Endothelial cell of umbilical vein (primary cell): ENCODE results near the gene GTSE1. TPM values are rescaled to one million over a fixed set of nuclear protein-coding genes. Genes with fewer than 3 reads are reported as not detected.

Source experiments
- BruUV-seq: library from RNA; stranded (reverse); fragments of 400-500 nt; replicated peaks from 2 replicates; lab custom pipeline; 2021; lab: Mats Ljungman, UMichigan
- CTCF ChIA-PET: fragments of 300-600, 350-600 bp; sonication (Branson Sonifier 250); formaldehyde crosslinking; loops from one replicate; lab custom pipeline; 2021; ENCODE audit warnings: antibody characterized with exemption, inconsistent platforms; lab: Charles Lee
- POLR2A ChIA-PET: fragments of 300-600, 350-600 bp; sonication (Branson Sonifier 250); formaldehyde crosslinking; loops from one replicate; lab custom pipeline; 2021; ENCODE audit warnings: antibody characterized with exemption, inconsistent platforms; lab: Charles Lee
- DNase-seq: peaks from one replicate; pipeline ENCODE4 v3.0.0-alpha.2; 2011; ENCODE audit warnings: low read depth, low spot score
- FAIRE-seq: peaks from 2 replicates; lab custom pipeline; 2011; peaks lifted over from hg19 to GRCh38; lab: Jason Lieb, UNC
- H2AFZ ChIP-seq: 2 replicates; pipeline ENCODE4 v1.6.0; 2012; ENCODE audit warnings: low read depth, low read length, control low read depth, inconsistent platforms
- H3K27ac ChIP-seq: 2 replicates; pipeline ENCODE4 v1.5.1; 2011; ENCODE audit warnings: low read depth, mild to moderate bottlenecking, control low read depth, low read length, moderate library complexity; ENCODE audit not compliant: insufficient read depth
- H3K27me3 ChIP-seq, 2 experiments: 2 replicates each; pipeline versions ENCODE4 v1.6.0 to v1.6.1; 2011; ENCODE audit warnings: low read length in 2 of 2, mixed read lengths in 1 of 2; ENCODE audit not compliant: control insufficient read depth in 2 of 2, insufficient read depth in 2 of 2
- H3K36me3 ChIP-seq, 2 experiments: 2 replicates in 1 of 2; 3 replicates in 1 of 2; pipeline ENCODE4 v1.5.1; 2011; ENCODE audit warnings: low read length in 2 of 2, mild to moderate bottlenecking in 1 of 2, moderate library complexity in 1 of 2; ENCODE audit not compliant: control insufficient read depth in 2 of 2, insufficient read depth in 2 of 2; ENCODE audit errors: extremely low read depth in 1 of 2
- H3K4me1 ChIP-seq: 3 replicates; pipeline ENCODE4 v1.5.1; 2011; ENCODE audit warnings: mild to moderate bottlenecking, low read length; ENCODE audit not compliant: control insufficient read depth, insufficient read depth; ENCODE audit errors: extremely low read depth
- H3K4me2 ChIP-seq: 2 replicates; pipeline ENCODE4 v1.6.1; 2011; ENCODE audit warnings: low read length, control low read depth, mixed read lengths; ENCODE audit not compliant: insufficient read depth
- H3K4me3 ChIP-seq, 3 experiments: fragments of 200-600 bp in 1 of 3; sonication (generic), shearing (Covaris generic) in 1 of 3; replicated peaks in 1 of 3; 2 replicates each; pipeline ENCODE4 v1.5.1; 2011 to 2016; ENCODE audit warnings: control low read depth in 3 of 3, low read length in 3 of 3, mild to moderate bottlenecking in 2 of 3, inconsistent platforms in 1 of 3, low read depth in 1 of 3, moderate library complexity in 1 of 3; ENCODE audit not compliant: insufficient read depth in 1 of 3
- H3K79me2 ChIP-seq: 2 replicates; pipeline ENCODE4 v1.6.0; 2012; ENCODE audit warnings: low read length, inconsistent platforms; ENCODE audit not compliant: control insufficient read depth, insufficient read depth
- H3K9ac ChIP-seq: replicated peaks from 2 replicates; pipeline ENCODE3; 2011; ENCODE audit warnings: low read length, control low read depth; ENCODE audit not compliant: insufficient read depth; ENCODE audit errors: extremely low read depth
- H3K9me1 ChIP-seq: replicated peaks from 3 replicates; pipeline ENCODE4 v1.6.0; 2011; ENCODE audit warnings: mild to moderate bottlenecking, low read length; ENCODE audit not compliant: control insufficient read depth, insufficient read depth; ENCODE audit errors: extremely low read depth
- H3K9me3 ChIP-seq: replicated peaks from 2 replicates; pipeline ENCODE4 v1.5.1; 2012; ENCODE audit warnings: low read length, inconsistent platforms; ENCODE audit not compliant: control insufficient read depth, insufficient read depth
- H4K20me1 ChIP-seq: replicated peaks from 2 replicates; pipeline ENCODE3; 2011; ENCODE audit warnings: mild to moderate bottlenecking, low read length; ENCODE audit not compliant: control insufficient read depth, insufficient read depth; ENCODE audit errors: extremely low read depth
- CTCF ChIP-seq, 2 donors: IDR thresholded peaks; 1 replicate in 1 of 2; 2 replicates in 1 of 2; pipeline ENCODE4 v1.5.1; 2011; ENCODE audit warnings: low read length in 2 of 2, mild to moderate bottlenecking in 2 of 2, moderate library complexity in 2 of 2, control low read depth in 1 of 2, inconsistent platforms in 1 of 2, low read depth in 1 of 2; ENCODE audit not compliant: insufficient read depth in 1 of 2; ENCODE audit errors: extremely low read depth in 1 of 2
- EZH2 ChIP-seq: IDR thresholded peaks from 2 replicates; pipeline ENCODE4 v1.6.1; 2012; ENCODE audit warnings: borderline replicate concordance, low read depth, mild to moderate bottlenecking, moderate library complexity, low read length, inconsistent platforms; ENCODE audit not compliant: severe bottlenecking
- FOS ChIP-seq: IDR thresholded peaks from 2 replicates; pipeline ENCODE4 v1.6.1; 2011; ENCODE audit warnings: mild to moderate bottlenecking, low read length, moderate library complexity, borderline replicate concordance; ENCODE audit not compliant: insufficient read depth
- GATA2 ChIP-seq: IDR thresholded peaks from 2 replicates; pipeline ENCODE4 v1.7.0; 2011; ENCODE audit warnings: low read depth, mild to moderate bottlenecking, moderate library complexity, mixed read lengths, low read length; ENCODE audit not compliant: insufficient read length, insufficient read depth
- JUN ChIP-seq: IDR thresholded peaks from 2 replicates; pipeline ENCODE4 v1.6.1; 2011; ENCODE audit warnings: borderline replicate concordance, low read depth; ENCODE audit not compliant: insufficient read length, insufficient read depth
- MAX ChIP-seq: IDR thresholded peaks from 2 replicates; pipeline ENCODE4 v1.6.1; 2011; ENCODE audit not compliant: insufficient read depth, insufficient read length
- MYC ChIP-seq: IDR thresholded peaks from one replicate; pipeline ENCODE4 v1.6.1; 2011; ENCODE audit warnings: mild to moderate bottlenecking, low read depth, low read length
- POLR2A ChIP-seq: IDR thresholded peaks from 2 replicates; pipeline ENCODE4 v1.6.1; 2012; ENCODE audit warnings: low read depth, mild to moderate bottlenecking, control low read depth, low read length
- POLR2AphosphoS5 ChIP-seq: IDR thresholded peaks from 2 replicates; pipeline ENCODE4 v1.6.1; 2012; ENCODE audit warnings: low read depth, mild to moderate bottlenecking, control low read depth, low read length, moderate library complexity; ENCODE audit not compliant: insufficient read depth
- dilution Hi-C: fragments of 300-500 bp; cut with MboI; formaldehyde crosslinking; loops from one replicate; pipeline ENCODE4 v1.15.0; 2019; ENCODE audit warnings: low sequenced_read_pairs; ENCODE audit not compliant: extremely low pct_ligation_motif_present
- intact Hi-C: fragments of 100-400 bp; cut with micrococcal nuclease; formaldehyde crosslinking; loops from one replicate; pipeline ENCODE4 v1.10.0; 2022
- polyA plus RNA-seq, 4 experiments: library from polyadenylated mRNA; depleted of rRNA in 3 of 4; stranded (reverse) in 3 of 4; unstranded in 1 of 4; fragments of >200 nt; gene quantifications; 2 replicates each; pipeline versions ENCODE4 v1.2.1 to v1.2.3, GENCODE V29; 2011 to 2012; ENCODE audit warnings: missing spikeins in 1 of 4
- total RNA-seq: library from RNA; stranded (reverse); gene quantifications from 2 replicates; pipeline ENCODE4 v1.2.3, GENCODE V29; 2021

Gene GTSE1
- total and polyA plus RNA-seq, 2 donors (not counting 3 experiments of a cell fraction or from before 2014, with no cell fraction given) = 25.9 to 57.2 TPM

- H3K4me2 ChIP-seq = no peak overlapping the region
- no peak overlapping the region for H3K4me3 ChIP-seq
- H3K9me1 ChIP-seq = no peaks in the 10 kb centered on the region
- no peaks in the 10 kb centered on the region for H4K20me1 ChIP-seq
- intact Hi-C loops = no loop called here
- no peak overlapping the region for H3K27ac ChIP-seq
- H3K9ac ChIP-seq = no peak overlapping the region
- ChIA-PET POLR2A (no interaction called here), CTCF (interaction anchor here (0.9 kb wide), 1 partner anchor 29 kb away, joined by 3 read pairs; no protein-coding TSS in a partner anchor)
- no peak for FAIRE-seq
- no peak for TF ChIP-seq FOS
- TF ChIP-seq CTCF (IDR thresholded peaks at IDR 0.05; ENCODE audit: extremely low read depth in 1 of 2, insufficient read depth in 1 of 2, low read depth in 1 of 2, low read length in 2 of 2) = no peak
- H2AFZ ChIP-seq = no peak overlapping the region
- H3K79me2 ChIP-seq = peaks cover 32% of the 10 kb centered on the region
- peaks cover 11 to 26% of the 10 kb centered on the region in 2 experiments for H3K36me3 ChIP-seq
- dilution Hi-C loops = no loop called here
- DNase-seq = no peak
- no peaks in the 10 kb centered on the region for H3K27me3 ChIP-seq
- BruUV-seq = no TSS peak
- peaks cover 7% of the 10 kb centered on the region for H3K4me1 ChIP-seq
- no peaks in the 10 kb centered on the region for H3K9me3 ChIP-seq
Observed at GRCh38 chr22:46338636-46339035, 42.0 kb downstream of the GTSE1 start.

- peaks cover 32% of the 10 kb centered on the region for H3K79me2 ChIP-seq
- no TSS peak for BruUV-seq
- peaks cover 12 to 33% of the 10 kb centered on the region in 2 experiments for H3K36me3 ChIP-seq
Observed at GRCh38 chr22:46339956-46340355, 43.3 kb downstream of the GTSE1 start.

More at GRCh38 chr22:46339956-46340355, 43.3 kb downstream of the GTSE1 start:
- no peak overlapping the region for H2AFZ ChIP-seq
- no peak overlapping the region for H3K9ac ChIP-seq
- no peak for FAIRE-seq
- H3K4me1 ChIP-seq = peaks cover 7% of the 10 kb centered on the region
- CTCF ChIA-PET = interaction anchor here (0.8 to 1.5 kb wide), 3 partner anchors 10 to 218 kb away, joined by 3 to 7 read pairs (median 4); no protein-coding TSS in a partner anchor
- intact Hi-C loops (no loop called here), dilution Hi-C loops (no loop called here)
- POLR2A ChIA-PET = no interaction called here
- H3K27ac ChIP-seq = no peak overlapping the region
- H3K4me2 ChIP-seq = no peak overlapping the region
- H3K27me3 ChIP-seq = no peaks in the 10 kb centered on the region
- no peaks in the 10 kb centered on the region for H3K9me3 ChIP-seq
- no peak overlapping the region for H3K4me3 ChIP-seq
- no peaks in the 10 kb centered on the region for H3K9me1 ChIP-seq
- TF ChIP-seq POLR2AphosphoS5 (no peak), GATA2 (no peak), EZH2 (no peak), MYC (no peak), MAX (no peak), FOS (no peak), CTCF (IDR thresholded peaks at IDR 0.05; ENCODE audit: extremely low read depth in 1 of 2, insufficient read depth in 1 of 2, low read depth in 1 of 2, low read length in 2 of 2) (no peak), JUN (no peak), POLR2A (no peak)
- DNase-seq = no peak
- no peaks in the 10 kb centered on the region for H4K20me1 ChIP-seq
